Stimulated activated CD8-positive, alpha-beta memory T cell treated with anti-CD3 and anti-CD28 coated beads, Interleukin-12 subunit alpha, Interleukin-12 subunit beta, amount 100 ng/mL, for 24 hours (primary cell): Measurements from ENCODE around the gene TSPAN3.

ENCODE experiments used
- DNase-seq: peaks from one replicate; pipeline ENCODE4 v3.0.0-alpha.2; 2020; ENCODE audit errors: extremely low read depth

The TSPAN3 gene

DNA sequence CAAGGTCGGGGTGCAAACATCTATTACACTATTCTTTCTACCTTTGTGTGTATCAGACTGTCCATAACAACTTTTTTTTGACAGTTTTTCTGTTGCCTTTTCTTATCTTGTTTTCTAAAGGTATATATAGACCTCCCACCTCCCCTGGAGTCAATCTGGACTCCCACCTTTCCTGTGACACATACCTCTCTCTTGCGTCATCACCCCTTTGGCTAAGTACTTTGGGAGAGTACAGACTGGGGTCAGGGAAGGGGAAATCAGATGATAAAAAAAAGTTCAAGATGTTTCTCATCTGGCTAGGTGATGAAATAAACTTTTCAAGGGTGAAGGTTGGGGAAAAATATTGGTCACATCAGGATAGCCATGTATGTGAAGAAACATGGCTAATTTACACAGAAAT is 17.2 kb downstream of the TSPAN3 start:
- no peak for DNase-seq

DNA sequence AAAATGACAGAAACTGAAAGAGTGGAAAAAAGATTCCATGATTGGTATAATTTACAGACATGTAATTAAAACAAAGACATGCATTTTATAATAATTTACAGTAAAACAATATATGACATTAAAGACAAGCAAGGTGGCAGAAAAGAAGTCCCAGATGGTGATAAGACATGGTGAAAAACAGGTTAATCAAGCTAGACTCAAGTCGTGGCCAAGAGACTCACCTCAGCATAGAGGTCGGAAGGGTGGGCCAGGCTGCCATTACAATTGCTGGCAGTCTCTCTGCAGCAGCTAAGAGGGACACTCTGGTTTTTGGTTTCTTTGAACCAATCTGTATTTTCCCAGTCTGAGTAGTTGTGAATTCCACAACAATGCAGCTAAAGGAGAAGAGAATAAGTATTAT is 18.4 kb downstream of the TSPAN3 start:
- DNase-seq: no peak

DNA sequence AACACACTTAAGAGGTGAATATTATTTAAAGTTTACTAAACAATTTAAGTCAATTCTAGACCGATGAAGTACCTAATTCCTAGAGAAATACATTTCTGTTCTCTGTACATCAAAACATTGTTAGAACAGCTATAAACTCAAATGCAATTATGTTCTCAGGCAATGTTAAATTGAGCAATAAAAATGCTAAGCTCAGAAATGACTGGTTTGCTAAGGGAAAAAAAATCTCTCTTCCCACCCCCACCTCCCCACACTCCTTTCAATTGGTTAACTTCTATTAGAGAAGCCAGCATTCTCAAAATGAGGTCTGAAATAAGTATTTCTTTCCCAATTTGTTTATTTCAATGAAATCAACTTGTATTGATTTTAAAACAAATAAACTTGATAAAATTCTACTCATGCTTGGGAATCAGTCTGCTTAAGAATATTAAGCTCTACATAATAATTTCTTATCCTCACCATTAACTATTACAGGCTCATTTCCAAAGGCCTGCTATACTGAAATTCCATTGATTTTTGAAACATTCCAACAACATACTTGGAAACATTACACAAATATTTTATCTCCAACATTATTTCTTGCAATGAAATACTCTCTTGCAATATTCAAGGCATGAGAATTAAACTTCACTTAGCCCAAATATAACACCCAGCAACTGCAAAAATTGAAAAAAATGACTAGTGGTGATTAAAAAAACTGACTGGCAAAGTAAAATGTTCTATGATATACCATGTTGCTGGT is 22.6 kb downstream of the TSPAN3 start:
- DNase-seq: no peak

DNA sequence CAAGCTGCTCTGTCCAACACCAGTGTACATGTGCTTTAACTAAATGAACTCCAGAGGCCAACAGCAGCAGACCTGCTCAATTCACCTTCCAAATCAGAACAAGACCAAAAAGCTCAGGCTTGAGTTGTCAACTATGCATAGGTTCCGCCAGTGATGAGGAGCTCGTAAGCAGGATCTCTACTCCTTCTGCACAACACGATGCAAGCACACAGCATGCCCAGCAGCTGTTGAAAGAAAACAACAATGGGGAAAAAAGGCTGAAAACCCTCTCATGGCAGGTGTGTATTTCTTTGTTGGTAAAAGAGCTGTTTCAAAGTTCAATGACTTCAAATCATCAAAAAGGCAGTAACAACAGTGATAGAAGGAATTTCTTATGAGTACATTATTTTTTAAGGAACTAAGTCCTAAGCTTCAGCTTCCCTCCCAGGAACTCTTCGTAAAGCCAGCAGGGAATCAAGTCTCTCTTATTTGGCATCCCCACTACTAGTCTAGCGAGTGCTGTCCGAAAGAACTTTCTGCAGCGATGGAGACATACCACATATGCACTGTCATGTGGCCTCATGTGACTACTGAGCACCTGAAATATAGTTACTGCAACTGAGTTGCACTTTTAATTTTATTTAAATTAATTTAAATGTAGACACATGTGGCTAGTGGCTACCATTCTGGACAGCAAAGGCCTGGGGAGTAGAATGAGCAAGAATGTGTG is 24.1 kb downstream of the TSPAN3 start:
- DNase-seq: no peak

DNA sequence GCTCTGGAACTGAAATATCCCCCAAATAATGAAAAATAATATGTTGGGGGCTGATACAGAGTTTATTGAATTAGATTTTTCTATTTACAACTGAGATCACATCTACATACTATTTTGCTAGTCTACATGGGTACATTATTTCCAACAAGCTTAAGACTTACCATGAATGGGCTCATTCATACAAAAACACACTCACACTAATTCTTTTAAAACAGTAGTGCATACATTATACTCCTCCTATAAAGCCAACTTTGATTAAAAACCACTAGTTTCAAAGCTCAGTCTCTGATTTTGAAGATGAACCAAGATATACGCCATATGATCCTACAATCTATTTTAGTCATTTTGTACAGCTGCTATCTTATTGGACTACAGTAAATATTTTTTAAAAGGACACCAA is 24.9 kb downstream of the TSPAN3 start:
- no peak for DNase-seq

DNA sequence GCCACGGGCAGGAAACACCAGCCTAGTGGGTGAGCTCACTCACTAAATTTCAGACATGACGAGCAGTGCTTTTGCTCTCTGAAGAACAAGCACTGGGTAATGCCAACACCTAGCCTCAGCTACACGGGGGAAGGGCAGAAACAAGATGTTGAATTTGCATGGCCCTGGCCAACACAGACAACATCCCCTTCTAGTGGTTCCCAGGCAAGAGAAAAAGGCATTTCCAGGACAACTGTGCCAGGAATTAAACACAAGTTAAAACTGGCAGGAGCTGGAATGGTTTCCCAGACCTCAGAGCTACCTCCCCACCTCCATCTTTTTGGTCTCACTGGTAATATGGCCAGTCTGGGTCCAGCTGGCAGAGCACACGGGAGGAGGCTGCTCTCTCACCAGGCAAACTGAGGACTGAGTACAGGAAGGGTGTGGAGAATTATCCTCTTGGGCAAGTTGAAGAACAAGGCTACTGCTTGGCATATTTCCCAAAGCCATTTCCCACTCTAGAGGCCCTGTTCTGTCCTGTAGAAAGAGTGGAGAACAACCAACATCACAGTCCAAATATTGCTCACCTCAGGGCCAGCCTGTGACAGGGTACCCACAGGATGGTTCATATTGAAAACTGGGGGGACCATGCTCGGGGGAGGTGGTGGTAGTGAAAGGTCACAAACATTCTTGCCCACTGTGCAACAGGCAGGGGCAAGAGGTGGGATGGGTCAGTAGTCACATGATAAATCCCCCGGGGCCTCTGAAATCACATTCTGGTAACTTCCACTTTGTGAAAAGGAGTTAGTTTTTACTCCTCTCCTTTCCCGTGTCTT is 26.5 kb downstream of the TSPAN3 start:
- no peak for DNase-seq

DNA sequence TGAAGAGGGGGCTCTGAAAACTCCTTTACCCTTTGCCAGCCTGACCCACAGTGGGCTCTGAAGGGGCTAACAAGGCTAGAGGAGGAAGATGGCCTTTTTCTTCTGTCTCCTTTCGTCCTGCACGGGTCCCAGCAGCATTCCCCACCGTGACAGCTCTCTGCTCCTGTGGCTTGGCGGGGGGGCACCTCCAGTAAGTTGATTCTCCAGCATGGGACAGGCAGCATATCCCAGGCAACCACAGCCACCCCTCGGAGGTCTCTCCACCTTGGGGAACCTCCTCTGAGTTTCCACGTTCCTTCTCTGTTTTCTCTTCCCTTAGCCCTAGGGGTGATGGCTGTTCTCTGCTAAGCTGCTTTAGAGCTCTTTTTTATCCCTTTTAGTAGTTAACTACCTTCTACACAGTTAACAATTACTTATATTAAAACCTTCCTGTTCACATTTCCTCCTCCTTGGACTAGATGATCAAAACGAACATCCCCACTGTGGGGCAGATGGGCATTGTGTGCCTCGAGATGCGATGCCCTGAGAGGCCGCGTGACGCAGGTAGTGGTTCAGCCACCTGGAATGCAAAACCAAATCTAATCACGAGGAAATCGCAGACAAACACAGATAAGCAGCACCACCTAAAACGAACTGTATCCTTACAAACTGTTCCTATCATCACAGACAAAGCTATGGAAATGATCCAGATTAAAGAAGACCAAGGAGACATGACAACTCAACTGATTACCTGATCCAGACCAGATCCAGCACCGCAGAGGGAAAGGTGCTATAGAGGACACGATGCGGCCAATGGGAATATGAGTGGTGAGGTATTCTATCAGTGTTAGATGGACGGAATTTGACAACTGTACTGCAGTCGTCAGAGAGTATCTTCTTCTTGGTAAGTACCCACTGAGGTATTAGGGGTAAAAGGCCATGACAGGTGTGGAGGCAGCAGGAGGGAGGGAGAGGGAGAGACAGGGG is 27.7 kb downstream of the TSPAN3 start:
- no peak for DNase-seq

DNA sequence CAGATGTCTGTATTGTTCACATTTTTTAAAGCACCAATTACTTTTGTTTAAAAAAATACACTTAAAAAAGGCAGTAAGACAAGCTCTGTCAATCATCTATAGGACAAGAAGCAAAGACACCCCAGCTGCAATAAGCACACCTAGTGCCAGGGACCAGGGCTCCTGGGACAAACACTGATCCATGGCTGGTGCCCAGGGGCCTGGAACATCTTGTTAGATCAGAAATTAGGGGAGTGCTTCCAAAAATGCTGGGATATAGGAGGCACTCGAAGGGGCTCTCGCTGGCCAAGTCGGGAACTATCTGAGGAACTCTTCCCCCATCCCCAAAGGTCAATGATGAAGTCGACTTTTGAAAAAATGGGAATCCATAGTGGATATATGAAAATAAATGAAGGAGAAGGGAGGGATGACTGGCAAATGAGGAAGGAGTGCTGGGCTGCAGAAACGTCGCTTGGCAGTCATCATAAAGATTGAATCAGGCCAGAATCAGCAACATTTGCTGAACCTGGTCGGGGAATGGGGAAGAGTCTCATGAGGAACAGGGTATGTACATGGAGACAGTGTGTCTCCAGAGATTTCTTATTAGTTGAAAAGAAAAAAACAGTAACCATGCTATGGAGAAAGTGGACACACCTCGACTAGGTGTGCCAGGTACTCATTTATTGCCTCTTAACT is 28.5 kb downstream of the TSPAN3 start:
- DNase-seq: no peak

DNA sequence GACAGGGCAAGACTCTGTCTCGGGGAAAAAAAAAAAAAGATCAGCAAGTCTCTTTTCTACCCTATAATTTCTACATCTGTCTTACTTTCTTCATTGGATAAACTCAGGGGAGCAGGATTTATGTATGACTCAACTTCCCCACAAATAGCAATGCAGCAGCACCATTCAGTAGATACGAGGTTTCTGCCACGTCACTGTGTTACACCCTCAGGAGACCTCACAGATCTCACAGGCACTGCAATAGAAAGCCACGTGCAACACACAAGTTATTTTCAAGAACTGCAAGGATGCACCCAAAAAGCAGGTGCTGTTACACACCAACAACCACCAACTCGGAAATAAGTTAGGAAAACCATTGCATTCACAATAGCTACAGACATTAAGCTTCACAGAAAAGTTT is 30.2 kb downstream of the TSPAN3 start:
- no peak for DNase-seq

DNA sequence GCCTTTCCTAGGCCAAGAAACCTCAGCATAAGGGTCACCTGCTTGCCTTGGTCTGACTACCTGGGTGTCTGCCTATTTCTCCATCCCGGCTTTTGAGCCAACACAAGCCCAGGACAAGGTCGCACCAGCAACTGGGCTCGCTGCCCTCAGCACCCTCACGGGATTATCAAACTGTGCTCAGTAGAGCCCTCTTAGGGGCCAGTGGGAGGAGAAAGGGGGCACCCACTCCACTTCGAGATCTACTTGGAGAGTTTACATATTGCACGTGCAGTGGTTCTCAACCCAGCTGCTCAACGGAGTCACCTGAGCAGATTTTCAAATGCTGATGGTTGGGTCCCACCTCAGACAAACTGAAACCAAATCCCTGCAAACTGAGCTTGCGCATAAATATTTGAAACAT is 31.1 kb downstream of the TSPAN3 start:
- no peak for DNase-seq

DNA sequence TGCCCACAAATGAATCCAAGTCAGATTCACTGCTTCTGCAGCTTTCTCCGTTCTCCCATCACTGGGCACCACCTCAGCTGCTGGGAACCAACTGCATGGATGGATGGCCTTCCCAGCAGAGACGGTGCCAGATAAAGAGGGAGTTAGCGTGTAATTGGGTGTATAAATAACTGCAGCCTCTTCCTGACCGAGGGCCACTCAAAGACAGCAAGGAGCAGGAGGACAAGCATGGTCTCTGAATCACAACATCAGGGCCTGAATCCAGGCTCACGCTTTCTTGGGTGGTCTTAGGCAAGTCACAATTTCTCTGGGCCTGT is 31.7 kb downstream of the TSPAN3 start:
- no peak for DNase-seq

DNA sequence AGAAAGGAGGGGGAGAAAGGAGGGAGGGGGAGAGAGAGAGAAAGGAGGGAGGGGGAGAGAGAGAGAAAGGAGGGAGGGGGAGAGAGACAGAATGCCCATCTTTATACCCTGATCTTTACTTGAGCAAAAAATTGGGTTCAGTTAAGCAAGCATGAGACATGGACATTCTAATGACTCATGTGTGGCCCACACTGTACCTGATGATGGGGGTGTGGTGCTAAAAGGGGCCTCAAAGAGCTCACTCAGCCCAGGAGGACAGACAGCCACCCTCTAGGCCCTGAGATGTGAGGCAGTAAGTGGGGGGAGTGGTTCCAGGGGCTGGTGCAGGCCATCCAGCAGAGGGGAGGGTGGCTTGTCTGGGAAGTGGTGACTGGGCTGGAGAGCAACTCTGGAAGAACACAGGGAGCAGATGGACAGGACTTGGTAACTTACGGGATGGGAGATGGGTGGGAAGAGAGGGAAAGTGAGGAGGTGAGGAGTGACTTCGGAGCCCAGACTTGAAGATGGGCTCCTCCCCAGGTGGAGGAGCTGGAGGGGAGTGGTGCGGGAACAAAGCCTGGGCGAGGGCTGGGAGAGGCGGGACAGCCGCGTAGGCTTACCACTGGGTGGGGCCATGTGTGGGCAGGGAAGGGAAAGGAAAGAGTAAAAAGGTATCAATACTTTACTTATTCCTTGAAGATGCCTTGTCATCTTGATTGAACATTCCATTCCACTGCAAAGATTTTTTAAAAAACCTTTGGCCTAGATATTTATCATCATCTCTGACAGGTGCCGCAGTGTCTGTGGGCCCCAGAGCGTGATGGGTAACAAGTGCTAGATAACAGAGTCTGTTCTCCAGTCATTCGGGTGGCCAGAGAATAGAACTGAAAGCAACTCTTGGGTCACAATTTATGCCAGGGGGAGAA is 32.3 kb downstream of the TSPAN3 start:
- DNase-seq: no peak

DNA sequence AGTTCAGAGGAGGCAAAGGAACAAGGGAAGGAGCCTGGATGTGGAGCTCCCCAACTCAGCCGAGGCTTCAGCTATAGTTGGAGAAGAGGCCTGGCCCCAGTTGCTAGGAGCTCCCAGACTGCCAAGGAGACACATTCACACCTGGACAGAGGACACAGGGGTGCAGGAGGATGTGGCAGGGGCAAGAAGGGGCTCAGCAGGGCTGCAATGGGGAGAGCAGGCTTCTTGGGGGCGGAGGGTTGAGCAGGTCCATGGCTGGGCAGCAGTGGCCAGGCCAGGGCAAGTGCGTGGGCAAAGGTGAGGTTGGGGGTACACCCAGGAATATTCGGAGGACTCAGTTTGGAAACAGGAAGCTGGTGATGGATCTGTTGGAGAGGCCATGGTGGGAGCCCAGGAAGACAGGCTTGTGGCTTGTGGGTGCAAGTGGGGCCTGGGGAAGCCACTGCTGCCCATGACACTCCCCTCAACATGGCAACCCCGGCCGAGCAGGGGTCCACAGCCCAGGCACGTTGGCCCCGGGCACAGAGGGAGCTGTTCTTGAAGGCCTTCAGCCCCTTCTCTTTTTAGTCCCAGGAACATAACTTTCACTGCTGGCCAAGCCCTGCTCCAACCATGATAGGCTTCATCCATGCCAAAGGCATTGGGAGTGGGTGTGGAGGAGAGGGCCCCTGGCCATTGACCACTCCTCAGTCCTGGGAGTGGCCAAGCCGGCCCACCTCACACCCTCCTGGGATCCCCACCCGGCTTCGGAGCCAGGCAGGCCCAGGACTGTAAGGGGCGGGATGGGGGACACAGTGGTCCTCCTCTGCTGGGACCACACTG is 33.3 kb downstream of the TSPAN3 start:
- DNase-seq: no peak

DNA sequence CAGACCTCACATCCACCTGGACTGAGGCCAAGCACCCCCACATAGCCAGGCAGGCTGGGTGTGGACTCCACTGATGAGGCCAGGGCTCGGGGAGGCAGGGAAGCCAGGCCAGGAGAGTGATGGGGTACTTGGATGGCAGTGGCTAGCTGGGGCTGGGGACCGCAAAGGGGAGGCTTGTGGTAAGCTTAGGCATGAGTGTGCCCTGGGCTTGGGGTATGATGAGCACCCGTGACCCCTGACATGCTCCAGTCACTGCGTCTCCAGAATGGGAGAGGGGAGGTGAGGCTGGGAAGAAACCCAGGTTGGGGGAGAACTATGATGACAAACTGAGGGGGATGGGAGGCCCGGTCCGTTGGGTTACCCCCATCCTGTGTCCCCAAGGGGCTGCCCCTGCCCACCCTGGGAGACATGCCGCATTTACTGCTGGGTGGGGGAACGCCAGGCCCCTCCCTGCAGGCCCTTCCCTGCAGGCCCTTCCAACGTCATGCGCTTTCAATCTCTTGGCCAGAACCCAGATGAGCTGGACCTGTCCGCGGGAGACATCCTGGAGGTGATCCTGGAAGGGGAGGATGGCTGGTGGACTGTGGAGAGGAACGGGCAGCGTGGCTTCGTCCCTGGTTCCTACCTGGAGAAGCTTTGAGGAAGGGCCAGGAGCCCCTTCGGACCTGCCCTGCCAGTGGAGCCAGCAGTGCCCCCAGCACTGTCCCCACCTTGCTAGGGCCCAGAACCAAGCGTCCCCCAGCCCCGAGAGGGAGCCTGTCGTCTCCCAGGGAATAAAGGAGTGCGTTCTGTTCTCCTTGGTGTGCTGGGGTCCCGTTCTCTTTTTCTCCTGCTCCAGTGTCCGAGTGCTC is 34.1 kb downstream of the TSPAN3 start:
- no peak for DNase-seq

DNA sequence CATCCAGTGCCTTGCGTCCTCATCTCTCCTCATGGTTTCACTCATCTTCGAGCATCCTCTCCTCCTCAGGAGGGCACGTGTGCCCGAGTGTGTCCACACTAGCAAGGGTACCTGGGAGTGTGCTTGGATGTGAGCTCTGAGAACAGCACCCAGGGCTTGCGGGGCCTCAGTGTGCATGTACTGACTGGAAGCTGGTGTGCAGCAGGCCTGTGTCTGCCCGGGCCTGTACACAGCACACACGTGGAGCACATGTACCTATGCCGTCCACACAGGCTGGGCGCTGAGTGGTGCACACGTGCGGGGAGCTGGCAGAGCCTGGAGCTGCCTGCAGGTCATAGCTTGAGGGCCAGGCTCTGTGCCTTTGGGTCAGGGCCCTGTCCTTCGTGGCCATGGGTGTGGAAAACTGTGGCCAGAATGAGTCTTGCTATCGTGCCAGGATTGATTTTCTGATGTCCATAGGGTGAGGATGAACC is 34.9 kb downstream of the TSPAN3 start:
- no peak for DNase-seq

DNA sequence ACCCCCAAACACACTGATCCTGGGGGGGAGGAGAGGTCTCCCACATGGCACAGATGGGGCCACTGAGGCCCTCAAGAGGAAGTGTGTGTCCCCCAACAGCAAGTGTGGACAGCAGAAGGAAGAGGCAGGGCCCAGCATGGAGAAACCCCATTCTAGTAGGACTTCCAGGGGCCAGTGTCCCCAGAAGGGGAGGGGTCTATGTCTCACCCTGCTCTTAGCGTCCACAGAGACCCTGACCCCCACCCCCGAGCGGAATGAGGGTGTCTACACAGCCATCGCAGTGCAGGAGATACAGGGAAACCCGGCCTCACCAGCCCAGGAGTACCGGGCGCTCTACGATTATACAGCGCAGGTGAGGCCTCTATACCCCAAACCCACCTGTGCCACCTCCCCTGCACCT is 35.3 kb downstream of the TSPAN3 start:
- no peak for DNase-seq

DNA sequence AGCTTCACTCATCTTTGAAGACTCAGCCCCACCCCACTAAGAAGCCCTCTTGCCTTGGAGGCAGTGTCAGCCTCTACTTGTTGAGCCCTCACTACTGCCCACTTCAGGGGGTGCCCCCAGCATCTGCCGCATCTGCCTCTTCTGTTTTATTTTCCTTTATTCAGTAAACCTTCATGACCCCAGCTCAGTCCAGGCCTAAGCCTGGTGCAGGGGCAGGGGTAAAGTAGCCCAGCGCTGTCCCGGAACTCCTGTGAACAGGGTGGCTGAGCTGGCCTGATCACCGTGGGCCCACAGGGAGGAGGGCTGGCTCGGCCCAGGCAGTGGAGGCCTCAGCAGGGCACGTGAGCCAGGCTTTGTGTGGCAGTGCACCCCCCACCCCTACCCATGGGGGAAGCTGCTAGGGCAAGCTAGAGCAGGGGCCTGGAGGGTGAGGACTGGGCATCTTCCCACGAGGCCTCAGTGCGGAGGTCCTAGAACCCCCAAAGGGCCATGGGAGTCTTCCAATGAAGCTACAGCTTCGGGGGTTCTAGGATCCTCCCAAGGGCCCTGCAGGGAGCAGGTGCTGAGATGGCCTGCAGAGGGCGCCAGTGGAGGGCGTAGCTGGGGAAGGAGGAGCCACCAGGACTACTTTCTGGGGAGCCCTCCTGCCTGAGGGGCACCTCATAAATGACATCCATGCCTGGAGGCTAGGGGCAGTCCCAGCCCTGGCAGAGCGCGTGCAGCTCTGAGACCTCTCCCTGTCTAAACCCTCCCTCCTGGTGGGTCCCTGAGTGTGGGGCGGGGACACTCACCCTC is 36.0 kb downstream of the TSPAN3 start:
- DNase-seq: no peak
